Endothelial cell of umbilical vein (primary cell): Measurements from ENCODE around the gene PRRX1. TPM values are rescaled to one million over a fixed set of nuclear protein-coding genes. Genes with fewer than 3 reads are reported as not detected.

ENCODE experiments used
- BruUV-seq: library from RNA; stranded (reverse); fragments of 400-500 nt; replicated peaks from 2 replicates; lab custom pipeline; 2021; lab: Mats Ljungman, UMichigan
- CTCF ChIA-PET: fragments of 300-600, 350-600 bp; sonication (Branson Sonifier 250); formaldehyde crosslinking; loops from one replicate; lab custom pipeline; 2021; ENCODE audit warnings: antibody characterized with exemption, inconsistent platforms; lab: Charles Lee
- POLR2A ChIA-PET: fragments of 300-600, 350-600 bp; sonication (Branson Sonifier 250); formaldehyde crosslinking; loops from one replicate; lab custom pipeline; 2021; ENCODE audit warnings: antibody characterized with exemption, inconsistent platforms; lab: Charles Lee
- DNase-seq: peaks from one replicate; pipeline ENCODE4 v3.0.0-alpha.2; 2011; ENCODE audit warnings: low read depth, low spot score
- FAIRE-seq: peaks from 2 replicates; lab custom pipeline; 2011; peaks lifted over from hg19 to GRCh38; lab: Jason Lieb, UNC
- H2AFZ ChIP-seq: 2 replicates; pipeline ENCODE4 v1.6.0; 2012; ENCODE audit warnings: low read depth, low read length, control low read depth, inconsistent platforms
- H3K27ac ChIP-seq: 2 replicates; pipeline ENCODE4 v1.5.1; 2011; ENCODE audit warnings: low read depth, mild to moderate bottlenecking, control low read depth, low read length, moderate library complexity; ENCODE audit not compliant: insufficient read depth
- H3K27me3 ChIP-seq, 2 experiments: 2 replicates each; pipeline versions ENCODE4 v1.6.0 to v1.6.1; 2011; ENCODE audit warnings: low read length in 2 of 2, mixed read lengths in 1 of 2; ENCODE audit not compliant: control insufficient read depth in 2 of 2, insufficient read depth in 2 of 2
- H3K36me3 ChIP-seq, 2 experiments: 2 replicates in 1 of 2; 3 replicates in 1 of 2; pipeline ENCODE4 v1.5.1; 2011; ENCODE audit warnings: low read length in 2 of 2, mild to moderate bottlenecking in 1 of 2, moderate library complexity in 1 of 2; ENCODE audit not compliant: control insufficient read depth in 2 of 2, insufficient read depth in 2 of 2; ENCODE audit errors: extremely low read depth in 1 of 2
- H3K4me1 ChIP-seq: 3 replicates; pipeline ENCODE4 v1.5.1; 2011; ENCODE audit warnings: mild to moderate bottlenecking, low read length; ENCODE audit not compliant: control insufficient read depth, insufficient read depth; ENCODE audit errors: extremely low read depth
- H3K4me2 ChIP-seq: 2 replicates; pipeline ENCODE4 v1.6.1; 2011; ENCODE audit warnings: low read length, control low read depth, mixed read lengths; ENCODE audit not compliant: insufficient read depth
- H3K4me3 ChIP-seq, 3 experiments: fragments of 200-600 bp in 1 of 3; sonication (generic), shearing (Covaris generic) in 1 of 3; replicated peaks in 1 of 3; 2 replicates each; pipeline ENCODE4 v1.5.1; 2011 to 2016; ENCODE audit warnings: control low read depth in 3 of 3, low read length in 3 of 3, mild to moderate bottlenecking in 2 of 3, inconsistent platforms in 1 of 3, low read depth in 1 of 3, moderate library complexity in 1 of 3; ENCODE audit not compliant: insufficient read depth in 1 of 3
- H3K79me2 ChIP-seq: 2 replicates; pipeline ENCODE4 v1.6.0; 2012; ENCODE audit warnings: low read length, inconsistent platforms; ENCODE audit not compliant: control insufficient read depth, insufficient read depth
- H3K9ac ChIP-seq: replicated peaks from 2 replicates; pipeline ENCODE3; 2011; ENCODE audit warnings: low read length, control low read depth; ENCODE audit not compliant: insufficient read depth; ENCODE audit errors: extremely low read depth
- H3K9me1 ChIP-seq: replicated peaks from 3 replicates; pipeline ENCODE4 v1.6.0; 2011; ENCODE audit warnings: mild to moderate bottlenecking, low read length; ENCODE audit not compliant: control insufficient read depth, insufficient read depth; ENCODE audit errors: extremely low read depth
- H3K9me3 ChIP-seq: replicated peaks from 2 replicates; pipeline ENCODE4 v1.5.1; 2012; ENCODE audit warnings: low read length, inconsistent platforms; ENCODE audit not compliant: control insufficient read depth, insufficient read depth
- H4K20me1 ChIP-seq: replicated peaks from 2 replicates; pipeline ENCODE3; 2011; ENCODE audit warnings: mild to moderate bottlenecking, low read length; ENCODE audit not compliant: control insufficient read depth, insufficient read depth; ENCODE audit errors: extremely low read depth
- EZH2 ChIP-seq: IDR thresholded peaks from 2 replicates; pipeline ENCODE4 v1.6.1; 2012; ENCODE audit warnings: borderline replicate concordance, low read depth, mild to moderate bottlenecking, moderate library complexity, low read length, inconsistent platforms; ENCODE audit not compliant: severe bottlenecking
- FOS ChIP-seq: IDR thresholded peaks from 2 replicates; pipeline ENCODE4 v1.6.1; 2011; ENCODE audit warnings: mild to moderate bottlenecking, low read length, moderate library complexity, borderline replicate concordance; ENCODE audit not compliant: insufficient read depth
- GATA2 ChIP-seq: IDR thresholded peaks from 2 replicates; pipeline ENCODE4 v1.7.0; 2011; ENCODE audit warnings: low read depth, mild to moderate bottlenecking, moderate library complexity, mixed read lengths, low read length; ENCODE audit not compliant: insufficient read length, insufficient read depth
- JUN ChIP-seq: IDR thresholded peaks from 2 replicates; pipeline ENCODE4 v1.6.1; 2011; ENCODE audit warnings: borderline replicate concordance, low read depth; ENCODE audit not compliant: insufficient read length, insufficient read depth
- MYC ChIP-seq: IDR thresholded peaks from one replicate; pipeline ENCODE4 v1.6.1; 2011; ENCODE audit warnings: mild to moderate bottlenecking, low read depth, low read length
- POLR2A ChIP-seq: IDR thresholded peaks from 2 replicates; pipeline ENCODE4 v1.6.1; 2012; ENCODE audit warnings: low read depth, mild to moderate bottlenecking, control low read depth, low read length
- POLR2AphosphoS5 ChIP-seq: IDR thresholded peaks from 2 replicates; pipeline ENCODE4 v1.6.1; 2012; ENCODE audit warnings: low read depth, mild to moderate bottlenecking, control low read depth, low read length, moderate library complexity; ENCODE audit not compliant: insufficient read depth
- dilution Hi-C: fragments of 300-500 bp; cut with MboI; formaldehyde crosslinking; loops from one replicate; pipeline ENCODE4 v1.15.0; 2019; ENCODE audit warnings: low sequenced_read_pairs; ENCODE audit not compliant: extremely low pct_ligation_motif_present
- intact Hi-C: fragments of 100-400 bp; cut with micrococcal nuclease; formaldehyde crosslinking; loops from one replicate; pipeline ENCODE4 v1.10.0; 2022
- polyA plus RNA-seq, 4 experiments: library from polyadenylated mRNA; depleted of rRNA in 3 of 4; stranded (reverse) in 3 of 4; unstranded in 1 of 4; fragments of >200 nt; gene quantifications; 2 replicates each; pipeline versions ENCODE4 v1.2.1 to v1.2.3, GENCODE V29; 2011 to 2012; ENCODE audit warnings: missing spikeins in 1 of 4
- total RNA-seq: library from RNA; stranded (reverse); gene quantifications from 2 replicates; pipeline ENCODE4 v1.2.3, GENCODE V29; 2021
- TF ChIP-seq, protein P1 (sequence below): IDR thresholded peaks from 2 replicates; pipeline ENCODE4 v1.6.1; 2011; ENCODE audit not compliant: insufficient read depth, insufficient read length
- TF ChIP-seq, protein P2 (sequence below), 2 donors: IDR thresholded peaks; 1 replicate in 1 of 2; 2 replicates in 1 of 2; pipeline ENCODE4 v1.5.1; 2011; ENCODE audit warnings: low read length in 2 of 2, mild to moderate bottlenecking in 2 of 2, moderate library complexity in 2 of 2, control low read depth in 1 of 2, inconsistent platforms in 1 of 2, low read depth in 1 of 2; ENCODE audit not compliant: insufficient read depth in 1 of 2; ENCODE audit errors: extremely low read depth in 1 of 2

The PRRX1 gene
- total and polyA plus RNA-seq, 2 donors (not counting 3 experiments of a cell fraction or from before 2014, with no cell fraction given): 0.03 TPM; not detected in 1

DNA sequence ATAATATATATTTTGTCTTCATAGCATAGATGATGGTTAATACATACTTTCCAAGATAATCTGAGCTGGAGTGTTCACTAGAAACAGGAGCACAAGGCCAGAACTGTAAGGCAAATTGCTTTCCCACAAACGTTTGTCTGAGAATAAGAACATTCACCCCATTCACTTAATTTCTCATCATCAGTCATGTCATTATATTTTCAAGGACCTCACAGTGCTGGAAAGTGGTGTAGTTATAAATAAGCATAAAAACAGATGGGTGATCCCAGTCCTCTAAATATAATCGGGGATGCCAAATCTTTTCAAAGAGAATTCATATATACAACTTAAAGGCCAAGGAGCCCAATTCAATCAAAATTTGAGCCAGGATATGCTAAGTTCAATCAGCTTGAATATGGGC lies 8.4 kb downstream of the PRRX1 start:
- dilution Hi-C loops: no loop called here
- TF ChIP-seq, protein P1, sequence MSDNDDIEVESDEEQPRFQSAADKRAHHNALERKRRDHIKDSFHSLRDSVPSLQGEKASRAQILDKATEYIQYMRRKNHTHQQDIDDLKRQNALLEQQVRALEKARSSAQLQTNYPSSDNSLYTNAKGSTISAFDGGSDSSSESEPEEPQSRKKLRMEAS: no peak
- TF ChIP-seq JUN (no peak), MYC (no peak), POLR2AphosphoS5 (no peak), FOS (no peak), EZH2 (no peak), POLR2A (no peak), GATA2 (no peak)
- TF ChIP-seq, protein P2, sequence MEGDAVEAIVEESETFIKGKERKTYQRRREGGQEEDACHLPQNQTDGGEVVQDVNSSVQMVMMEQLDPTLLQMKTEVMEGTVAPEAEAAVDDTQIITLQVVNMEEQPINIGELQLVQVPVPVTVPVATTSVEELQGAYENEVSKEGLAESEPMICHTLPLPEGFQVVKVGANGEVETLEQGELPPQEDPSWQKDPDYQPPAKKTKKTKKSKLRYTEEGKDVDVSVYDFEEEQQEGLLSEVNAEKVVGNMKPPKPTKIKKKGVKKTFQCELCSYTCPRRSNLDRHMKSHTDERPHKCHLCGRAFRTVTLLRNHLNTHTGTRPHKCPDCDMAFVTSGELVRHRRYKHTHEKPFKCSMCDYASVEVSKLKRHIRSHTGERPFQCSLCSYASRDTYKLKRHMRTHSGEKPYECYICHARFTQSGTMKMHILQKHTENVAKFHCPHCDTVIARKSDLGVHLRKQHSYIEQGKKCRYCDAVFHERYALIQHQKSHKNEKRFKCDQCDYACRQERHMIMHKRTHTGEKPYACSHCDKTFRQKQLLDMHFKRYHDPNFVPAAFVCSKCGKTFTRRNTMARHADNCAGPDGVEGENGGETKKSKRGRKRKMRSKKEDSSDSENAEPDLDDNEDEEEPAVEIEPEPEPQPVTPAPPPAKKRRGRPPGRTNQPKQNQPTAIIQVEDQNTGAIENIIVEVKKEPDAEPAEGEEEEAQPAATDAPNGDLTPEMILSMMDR (IDR thresholded peaks at IDR 0.05; ENCODE audit: extremely low read depth in 1 of 2, insufficient read depth in 1 of 2, low read depth in 1 of 2, low read length in 2 of 2): no peak
- CTCF ChIA-PET: interaction anchor here (0.9 to 7.8 kb wide), 5 partner anchors 17 to 258 kb away, joined by 3 to 45 read pairs (median 3); no protein-coding TSS in a partner anchor
- H3K9me1 ChIP-seq: no peaks in the 10 kb centered on the region
- intact Hi-C loops: loop anchor here (10.0 kb wide), 1 partner anchor 552 kb away; no protein-coding TSS in a partner anchor
- H3K36me3 ChIP-seq: no peaks in the 10 kb centered on the region
- H3K79me2 ChIP-seq: no peaks in the 10 kb centered on the region
- DNase-seq (no peak), FAIRE-seq (no peak)
- H3K4me1 ChIP-seq: no peaks in the 10 kb centered on the region
- POLR2A ChIA-PET: no interaction called here
- no peak overlapping the region for H2AFZ ChIP-seq
- no peaks in the 10 kb centered on the region for H4K20me1 ChIP-seq
- H3K27me3 ChIP-seq: peaks cover 22 to 24% of the 10 kb centered on the region in 2 experiments
- no peak overlapping the region for H3K9ac ChIP-seq
- H3K27ac ChIP-seq: no peak overlapping the region
- no TSS peak for BruUV-seq
- H3K4me3 ChIP-seq: no peak overlapping the region
- H3K4me2 ChIP-seq: no peak overlapping the region
- H3K9me3 ChIP-seq: no peaks in the 10 kb centered on the region
